Posterior cingulate gyrus (tissue), 11 donors: Measurements from ENCODE around the gene VASH1.

Experiments
- DNase-seq, 10 donors: peaks; one replicate each; pipeline versions ENCODE4 v3.0.0 to v3.0.0-alpha.2; 2020 to 2021; ENCODE audit warnings: mixed read lengths in 3 of 10
- intact Hi-C: fragments of 100-400 bp; cut with DNase I; formaldehyde crosslinking; loops from one replicate; pipeline ENCODE4 v1.15.1; 2023

The VASH1 gene

GRCh38 chr14:76769636-76770292 is 8.5 kb downstream of the VASH1 start:
- intact Hi-C loops, result no loop called here
- DNase-seq, result peak in 1 of 10 donors; percentile 57

DNA sequence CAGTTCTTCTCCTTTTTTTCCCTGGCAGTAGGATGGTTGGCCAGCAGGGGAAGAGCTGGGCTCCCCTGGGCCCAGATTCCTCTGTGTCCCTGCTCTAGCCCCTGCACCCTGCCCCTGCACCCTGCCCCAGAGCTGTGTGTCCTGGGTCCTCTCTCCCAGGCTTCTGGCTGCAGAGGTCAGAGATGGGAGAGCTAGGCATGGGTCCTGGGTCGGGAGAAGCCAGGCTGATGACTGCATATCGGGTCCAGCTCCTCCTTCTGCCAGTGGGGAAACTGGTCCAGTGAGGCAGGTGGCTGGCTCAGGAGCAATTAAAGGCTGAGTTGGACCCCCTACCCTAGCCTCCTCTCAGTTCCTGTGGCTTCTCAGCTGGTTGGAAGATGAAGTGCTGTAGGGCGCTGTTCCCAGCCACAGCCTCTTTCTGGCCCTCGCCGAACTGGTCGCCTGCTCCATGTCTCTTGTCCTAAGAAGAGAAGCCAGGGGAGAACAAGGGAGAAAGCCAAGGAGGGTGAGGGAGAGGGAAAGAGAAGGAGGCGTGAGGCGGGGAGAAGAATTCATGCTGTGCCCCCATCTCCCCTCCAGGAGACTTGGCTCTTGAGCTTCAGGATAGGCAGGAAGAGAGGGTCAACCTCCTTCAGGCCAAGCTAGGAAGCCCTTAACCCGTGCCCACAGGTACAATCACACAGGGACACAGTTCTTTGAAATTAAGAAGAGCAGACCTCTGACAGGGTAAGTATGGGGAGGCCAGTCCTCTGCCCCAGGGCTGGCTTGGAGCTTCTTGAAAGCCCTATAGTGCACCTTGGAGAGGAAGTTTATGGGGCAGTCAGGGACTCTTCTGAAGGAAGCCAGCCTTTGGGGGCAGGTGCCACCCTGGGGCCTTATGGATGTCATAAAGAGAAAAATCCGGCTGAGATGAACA is 9.5 kb downstream of the VASH1 start:
- intact Hi-C loops, result no loop called here
- DNase-seq, result peak in 1 of 10 donors; percentile 50

GRCh38 chr14:76771437-76771980 is 10.2 kb downstream of the VASH1 start:
- DNase-seq, result peak in 1 of 10 donors; percentile 54
- intact Hi-C loops, result no loop called here

DNA sequence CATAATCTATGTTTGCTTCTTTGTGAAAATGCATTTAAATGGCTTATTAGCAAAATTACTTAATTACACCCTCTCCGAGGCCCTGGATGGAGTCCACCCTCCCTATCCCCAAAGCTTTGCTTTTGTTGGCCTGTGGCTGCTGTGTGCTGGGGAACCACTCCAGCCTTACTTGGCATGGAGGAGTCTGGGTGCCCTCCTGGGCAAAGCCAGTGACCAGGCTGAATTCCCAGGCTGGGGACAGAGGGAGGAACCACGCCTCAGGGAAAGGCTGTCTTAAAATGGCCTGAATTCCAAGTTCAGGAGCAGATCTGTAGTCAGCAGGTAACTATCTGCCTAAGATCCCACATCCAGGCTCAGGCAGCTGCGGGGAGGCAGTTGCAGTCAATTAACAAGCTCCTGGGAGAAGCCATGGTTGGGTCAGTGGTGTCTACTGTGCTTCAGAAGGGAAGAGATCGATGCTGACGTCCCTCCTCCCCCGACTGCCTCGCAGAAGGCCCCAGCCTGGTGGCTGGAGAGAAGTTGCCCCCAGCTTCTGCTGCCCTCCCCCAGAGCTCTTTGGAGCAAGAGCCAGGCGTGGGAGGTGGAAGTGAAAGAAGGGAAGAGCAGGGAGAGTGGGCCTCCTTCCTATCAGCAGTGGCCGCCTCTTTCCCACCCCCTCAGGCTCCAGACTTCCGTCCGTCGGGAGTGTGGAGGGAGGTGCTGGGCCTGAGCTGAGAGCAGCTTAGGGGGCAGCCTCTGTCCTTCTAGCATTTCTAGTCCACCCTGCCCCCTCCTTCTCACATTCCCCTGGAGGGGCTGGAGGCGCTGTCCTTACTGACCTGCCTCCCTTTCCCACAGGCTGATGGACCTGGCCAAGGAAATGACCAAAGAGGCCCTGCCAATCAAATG is 11.3 kb downstream of the VASH1 start:
- peak in 4 of 10 donors; percentile 44 to 89 (median 84) for DNase-seq

GRCh38 chr14:76773188-76773885 is 12.1 kb downstream of the VASH1 start:
- intact Hi-C loops, result no loop called here
- peak in 3 of 10 donors; percentile 67 to 89 (median 86) for DNase-seq

More for the DNA sequence above, 11.3 kb downstream of the VASH1 start:
- intact Hi-C loops, result no loop called here

GRCh38 chr14:76773956-76774820 is 12.9 kb downstream of the VASH1 start:
- intact Hi-C loops, result no loop called here
- DNase-seq, result peak in 3 of 10 donors; percentile 42 to 73 (median 72)

DNA sequence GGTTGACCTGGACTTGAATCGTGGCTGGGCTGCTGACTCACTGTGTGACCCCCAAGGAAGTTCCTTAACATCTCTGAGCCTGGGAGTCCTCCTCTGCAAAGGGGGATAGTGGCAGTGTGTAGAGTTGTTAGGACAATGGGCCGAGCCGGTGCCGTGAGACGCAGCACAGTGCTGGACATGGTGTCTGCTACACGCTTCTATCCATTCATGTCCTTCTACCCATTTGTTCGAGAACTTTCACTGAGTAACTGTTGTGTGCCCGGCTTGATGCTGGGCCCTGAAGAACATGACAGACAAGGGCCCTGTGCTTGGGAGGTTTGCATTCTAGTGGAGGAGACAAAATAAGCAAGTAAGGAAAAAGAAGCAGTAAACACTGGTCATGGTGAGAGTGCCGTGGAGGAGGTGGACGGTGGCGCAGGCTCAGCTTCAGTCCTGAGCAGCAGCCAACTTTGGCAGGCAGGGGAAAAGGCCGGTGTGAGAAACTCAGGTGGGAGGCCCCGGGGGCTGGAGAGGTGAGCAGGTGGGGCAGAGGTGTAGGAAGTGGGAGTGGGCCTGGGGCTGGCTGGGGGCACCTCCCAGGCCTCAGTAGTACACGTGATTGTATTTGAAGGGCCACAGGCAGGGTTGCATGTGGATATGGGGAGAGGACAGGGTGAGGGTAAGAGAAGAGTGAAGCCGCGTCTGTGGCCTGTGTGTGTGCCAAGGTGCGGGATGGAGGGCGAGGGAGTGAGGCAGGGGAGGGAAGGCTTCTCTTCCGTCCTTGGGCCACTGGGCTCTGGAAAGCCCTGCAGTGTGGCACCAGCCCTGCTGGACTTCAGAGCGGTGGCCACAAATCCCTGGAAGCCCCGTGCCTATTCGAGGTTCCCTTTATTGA is 13.8 kb downstream of the VASH1 start:
- intact Hi-C loops, result no loop called here
- DNase-seq, result peak in 3 of 10 donors; percentile 66 to 85 (median 78)

DNA sequence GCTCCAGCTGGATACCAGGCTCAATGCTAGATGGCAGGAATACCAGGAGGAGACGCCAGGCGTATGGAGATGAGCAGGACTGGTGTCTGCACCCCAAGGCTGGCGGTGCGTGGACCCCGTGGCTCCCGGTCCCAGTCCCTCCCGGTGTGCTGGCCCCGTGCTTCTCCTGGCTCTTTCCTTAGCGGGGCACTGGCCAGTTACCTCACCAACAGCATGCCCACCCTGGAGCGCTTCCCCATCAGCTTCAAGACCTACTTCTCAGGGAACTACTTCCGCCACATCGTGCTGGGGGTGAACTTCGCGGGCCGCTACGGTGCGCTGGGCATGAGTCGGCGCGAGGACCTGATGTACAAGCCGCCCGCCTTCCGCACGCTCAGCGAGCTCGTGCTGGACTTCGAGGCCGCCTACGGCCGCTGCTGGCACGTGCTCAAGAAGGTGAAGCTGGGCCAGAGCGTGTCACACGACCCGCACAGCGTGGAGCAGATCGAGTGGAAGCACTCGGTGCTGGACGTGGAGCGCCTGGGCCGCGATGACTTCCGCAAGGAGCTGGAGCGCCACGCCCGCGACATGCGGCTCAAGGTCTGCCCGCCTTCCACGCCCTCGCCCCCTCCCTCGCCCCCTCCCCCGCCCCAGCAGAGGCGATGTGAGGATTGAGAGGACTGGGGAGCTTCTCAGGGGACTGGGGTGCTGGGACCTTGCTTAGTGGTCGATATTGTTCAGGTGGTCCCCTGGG is 14.6 kb downstream of the VASH1 start:
- intact Hi-C loops, result no loop called here
- peak in 2 of 10 donors; percentile 64 to 89 for DNase-seq

DNA sequence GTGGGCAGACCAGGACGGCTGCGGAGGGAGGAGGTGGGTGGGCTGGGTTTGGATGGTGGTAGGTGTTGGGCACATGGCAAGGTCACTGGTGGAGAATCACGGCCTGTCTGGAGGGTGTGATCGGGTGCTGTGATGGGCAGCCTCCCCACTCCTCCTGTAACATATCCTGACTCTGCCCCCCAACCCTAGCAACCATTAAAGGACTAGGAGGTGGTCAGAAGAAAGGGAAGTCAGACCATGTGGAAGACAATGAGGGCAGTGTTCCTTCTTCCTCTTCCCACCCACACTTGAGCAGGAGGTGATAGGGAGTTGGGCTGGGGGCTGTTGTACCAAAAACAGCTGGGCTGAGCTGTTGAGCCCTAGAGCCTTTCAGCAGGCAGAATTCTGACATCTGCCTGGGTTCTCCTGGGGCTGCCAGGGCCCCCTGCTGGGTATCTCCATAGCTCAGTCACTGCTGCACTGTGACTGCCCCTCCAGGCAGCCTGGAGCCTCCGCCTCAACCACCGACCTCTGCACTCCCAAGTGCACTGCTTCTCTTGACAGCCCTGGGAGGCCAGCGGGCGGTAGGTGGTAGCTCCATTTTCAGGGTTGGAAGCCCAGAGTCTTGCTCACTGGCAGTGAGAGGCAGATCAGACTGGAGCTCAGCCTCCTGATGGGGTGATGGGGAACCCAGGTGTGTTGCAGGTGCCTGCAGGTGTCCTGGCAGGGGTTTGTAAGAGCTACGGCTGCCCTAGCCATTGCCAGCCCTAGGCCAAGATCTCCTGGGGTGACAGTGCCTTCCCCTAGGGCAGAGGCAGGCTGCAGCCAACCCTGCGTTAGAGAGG is 15.4 kb downstream of the VASH1 start:
- DNase-seq, result peak in 2 of 10 donors; percentile 61 to 66
- intact Hi-C loops, result no loop called here

- intact Hi-C loops, result no loop called here
- DNase-seq, result peak in 2 of 10 donors; percentile 33 to 61
These were observed 16.5 kb downstream of the VASH1 start for GRCh38 chr14:76777721-76778120.

GRCh38 chr14:76778546-76779215 is 17.4 kb downstream of the VASH1 start:
- intact Hi-C loops, result no loop called here
- DNase-seq, result peak in 5 of 10 donors; percentile 41 to 93 (median 85)

GRCh38 chr14:76779221-76780057 is 18.2 kb downstream of the VASH1 start:
- intact Hi-C loops, result no loop called here
- DNase-seq, result peak in 2 of 10 donors; percentile 64 to 84

- intact Hi-C loops, result no loop called here
- peak in 1 of 10 donors; percentile 54 for DNase-seq
These were observed 18.7 kb downstream of the VASH1 start for GRCh38 chr14:76780058-76780345.

GRCh38 chr14:76780360-76780759 is 19.1 kb downstream of the VASH1 start:
- intact Hi-C loops, result no loop called here
- DNase-seq, result peak in 2 of 10 donors; percentile 20 to 59
